GM18498 (cell line): Measurements from ENCODE around the gene GDA.

Experiments
- ATAC-seq: cut with Tn5 transposase; IDR thresholded peaks from one replicate; pipeline ENCODE4 v1.9.1; 2021; ENCODE audit warnings: mild to moderate bottlenecking, moderate library complexity; ENCODE audit not compliant: unreplicated experiment

Gene GDA

DNA sequence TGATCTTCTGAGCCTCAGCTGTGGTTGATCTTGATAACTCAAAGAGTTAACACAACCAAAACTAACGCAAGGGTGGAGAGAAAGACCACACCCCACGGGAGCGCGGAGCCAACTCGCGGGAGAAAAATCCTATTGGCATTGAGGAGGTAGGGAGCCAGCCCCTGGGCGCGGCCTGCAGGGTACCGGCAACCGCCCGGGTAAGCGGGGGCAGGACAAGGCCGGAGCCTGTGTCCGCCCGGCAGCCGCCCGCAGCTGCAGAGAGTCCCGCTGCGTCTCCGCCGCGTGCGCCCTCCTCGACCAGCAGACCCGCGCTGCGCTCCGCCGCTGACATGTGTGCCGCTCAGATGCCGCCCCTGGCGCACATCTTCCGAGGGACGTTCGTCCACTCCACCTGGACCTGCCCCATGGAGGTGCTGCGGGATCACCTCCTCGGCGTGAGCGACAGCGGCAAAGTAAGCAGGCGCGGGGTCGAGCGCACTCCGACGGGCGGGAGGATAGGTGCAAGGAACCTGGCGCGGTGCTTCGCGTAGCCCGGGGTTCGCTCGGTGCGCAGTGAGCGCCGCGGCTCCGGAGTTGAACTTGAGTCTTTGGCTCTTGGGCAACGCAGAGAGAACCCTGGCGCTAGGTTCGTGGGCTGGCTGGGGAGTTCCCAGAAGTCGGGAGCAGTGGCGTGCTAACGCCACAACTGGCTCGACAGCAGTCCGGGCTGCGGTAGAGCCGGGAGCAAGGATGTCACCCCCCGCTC, at the start of gene GDA:
Gene GDA, plus strand, starts transcription at position 210 of the 745 bp plus-strand sequence. Its CDS starts 120 bp downstream, at position 330.
- ATAC-seq: peak; percentile 63

DNA sequence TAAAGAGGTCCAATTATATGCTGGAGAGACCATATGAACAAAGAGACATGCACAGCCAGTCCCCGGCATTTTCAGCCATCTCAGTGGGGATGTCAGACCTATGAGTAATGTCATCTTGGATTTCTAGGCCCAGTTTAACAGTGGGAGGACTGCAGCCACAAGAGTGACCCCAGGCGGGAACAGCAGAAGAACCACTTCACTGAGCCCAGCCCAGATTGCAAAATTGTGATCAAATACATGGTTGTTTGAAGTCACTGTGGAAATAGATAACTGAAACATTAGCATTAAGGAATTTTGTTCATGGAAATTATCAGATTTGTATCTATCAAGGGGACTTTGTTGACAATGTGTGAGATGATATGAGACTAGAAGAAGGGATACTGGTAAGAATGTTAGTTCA, 46.7 kb upstream of the GDA start:
- ATAC-seq: no peak

DNA sequence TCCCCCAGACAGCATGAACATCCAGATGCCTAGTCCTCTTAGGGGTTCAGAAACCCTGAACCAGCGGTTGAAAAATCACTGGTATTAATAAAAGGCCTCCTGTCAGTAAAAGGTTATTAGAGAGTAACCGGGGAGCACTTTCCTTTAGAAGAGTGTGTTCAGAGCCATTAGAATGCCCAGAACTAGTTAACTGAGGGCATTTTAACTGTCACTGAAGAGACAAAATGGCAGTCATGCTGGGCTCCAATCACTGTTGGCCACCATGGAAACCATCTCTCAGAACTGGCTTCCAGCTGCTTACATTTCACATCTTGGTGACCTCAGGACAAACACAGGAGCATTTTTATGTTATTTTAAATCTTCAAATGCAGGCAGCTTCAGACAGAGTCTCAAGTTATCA, 36.2 kb upstream of the GDA start:
- no peak for ATAC-seq

DNA sequence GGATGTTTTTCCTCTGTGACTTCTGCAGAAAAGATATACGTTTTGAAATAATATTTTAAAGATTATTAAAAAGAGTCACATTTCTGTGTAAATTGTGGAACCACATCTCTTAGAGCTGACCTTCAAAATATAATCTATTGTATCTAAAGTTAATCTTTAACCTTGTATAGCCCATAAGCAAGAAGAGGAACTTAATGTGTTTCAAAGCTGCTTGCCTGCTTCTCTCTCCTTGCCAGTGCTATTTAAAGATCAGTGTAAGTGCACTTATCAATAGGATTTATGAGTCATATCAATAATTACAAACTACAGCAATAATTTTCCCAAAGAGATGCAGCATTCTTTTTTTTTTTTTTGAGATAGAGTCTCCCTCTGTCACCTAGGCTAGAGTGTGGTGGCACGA, 29.4 kb upstream of the GDA start:
- ATAC-seq: peak; percentile 72

DNA sequence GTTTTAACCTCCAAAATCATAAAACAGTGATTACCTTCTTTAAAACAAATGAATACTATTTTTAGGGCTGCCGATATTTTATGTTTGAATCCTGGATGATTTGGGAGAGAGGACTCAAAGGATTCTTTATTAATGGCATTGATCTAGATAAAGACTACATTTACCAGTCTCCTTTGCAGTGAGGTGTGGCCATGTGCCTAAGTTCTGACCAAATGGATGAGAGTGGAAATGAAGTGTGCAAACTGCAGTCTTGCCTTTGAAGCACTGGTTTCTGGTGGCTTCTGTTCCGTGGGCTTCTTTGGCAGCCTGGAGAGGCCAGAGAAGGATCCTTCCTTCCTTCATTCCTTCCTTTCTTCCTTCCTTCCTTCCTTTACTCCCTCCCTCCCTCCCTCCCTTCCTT, 24.3 kb upstream of the GDA start:
- no peak for ATAC-seq

DNA sequence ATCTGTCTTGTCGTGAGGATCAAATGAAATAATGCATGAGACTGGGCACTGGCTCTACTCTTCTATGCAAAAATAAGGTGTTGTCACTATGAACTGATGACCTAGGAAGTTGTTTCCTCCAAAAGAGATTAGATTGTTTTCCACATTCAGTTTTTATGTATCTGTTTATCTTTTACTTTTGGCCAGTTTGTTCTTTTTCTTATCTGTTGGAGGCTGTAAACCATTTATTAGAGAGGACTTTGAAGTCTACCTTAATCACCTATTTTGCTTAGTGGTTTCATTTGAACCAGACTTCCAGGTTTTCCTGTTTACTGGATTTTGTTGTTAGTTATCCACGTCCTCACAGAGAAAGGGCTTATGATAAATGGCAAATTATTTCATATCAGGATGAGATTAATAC, 21.5 kb upstream of the GDA start:
- no peak for ATAC-seq

DNA sequence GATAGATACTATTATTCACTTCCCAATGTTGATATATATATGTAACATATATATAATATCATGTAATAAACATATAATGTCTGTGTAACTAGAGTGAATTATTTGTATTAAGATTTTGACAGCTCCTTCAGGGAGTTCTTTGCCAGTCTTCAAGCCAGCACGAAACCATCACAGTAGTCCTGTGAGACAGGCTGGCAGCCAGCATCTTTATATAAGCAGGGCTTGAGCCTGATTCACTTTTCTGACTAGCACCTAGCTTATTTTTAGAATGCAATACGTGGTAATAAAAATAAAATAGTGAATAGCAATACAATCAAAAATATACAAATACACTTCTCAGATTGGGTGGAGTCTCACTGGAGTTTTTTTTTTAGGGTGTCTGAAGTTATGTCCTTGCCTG, 20.7 kb upstream of the GDA start:
- ATAC-seq: no peak

DNA sequence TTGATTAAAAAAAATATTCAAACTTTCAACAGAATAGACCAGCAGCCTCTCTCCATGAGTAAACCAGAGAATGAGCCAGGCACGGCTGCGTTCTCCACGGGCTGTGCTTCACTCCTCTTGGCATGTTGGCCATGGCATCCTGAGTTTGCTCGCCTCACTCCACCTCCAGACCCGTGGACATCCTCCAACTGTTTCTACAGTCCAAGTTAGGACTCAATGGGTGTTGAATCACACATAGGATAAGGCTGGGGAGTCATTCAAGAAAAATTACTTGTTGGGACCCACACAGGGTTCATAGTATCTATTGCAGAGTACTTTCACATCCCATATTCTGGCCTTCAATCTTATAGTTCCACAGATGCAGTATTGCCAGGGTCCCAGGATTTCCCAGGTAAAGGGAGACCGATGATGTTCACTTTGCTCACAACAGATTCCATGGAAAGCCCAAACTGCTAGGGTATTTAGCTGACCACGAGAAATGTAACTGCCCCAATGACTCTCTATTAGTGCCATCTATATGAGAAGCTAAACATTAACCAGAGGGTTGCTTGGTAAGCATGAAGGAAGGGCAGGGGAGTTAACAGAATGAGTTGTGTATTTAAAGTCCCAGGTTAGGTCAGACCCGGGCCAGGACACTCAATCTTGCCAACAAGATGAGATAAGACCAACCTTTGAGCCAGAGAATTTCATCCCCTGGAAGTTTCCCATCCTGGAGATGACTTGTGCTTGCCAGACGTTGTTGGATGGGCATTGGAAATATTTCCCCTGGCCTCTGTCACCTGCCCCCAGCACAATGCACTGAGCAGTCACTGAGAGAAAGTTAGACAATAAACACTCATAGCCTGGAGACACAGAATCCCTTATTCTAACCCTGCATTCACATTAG, 19.7 kb upstream of the GDA start:
- no peak for ATAC-seq

DNA sequence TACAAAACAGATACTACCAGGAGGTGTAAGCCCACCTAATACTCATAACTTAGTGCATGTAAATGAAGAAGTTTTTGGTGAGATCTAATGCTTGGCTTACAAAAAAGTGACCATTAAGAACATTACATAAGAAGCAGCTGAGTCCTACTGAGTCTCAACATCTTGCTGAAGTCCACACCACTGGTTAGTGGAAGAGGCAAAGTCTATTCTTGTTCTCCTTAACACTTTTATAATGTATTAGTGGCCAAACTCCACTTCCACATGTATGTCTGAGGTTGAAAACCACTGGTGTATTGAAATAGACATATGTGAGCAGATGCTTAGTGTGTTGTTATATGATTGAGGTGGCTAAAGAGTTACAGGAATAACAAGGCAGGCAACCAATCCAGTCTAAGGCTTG, 18.9 kb upstream of the GDA start:
- ATAC-seq: no peak

DNA sequence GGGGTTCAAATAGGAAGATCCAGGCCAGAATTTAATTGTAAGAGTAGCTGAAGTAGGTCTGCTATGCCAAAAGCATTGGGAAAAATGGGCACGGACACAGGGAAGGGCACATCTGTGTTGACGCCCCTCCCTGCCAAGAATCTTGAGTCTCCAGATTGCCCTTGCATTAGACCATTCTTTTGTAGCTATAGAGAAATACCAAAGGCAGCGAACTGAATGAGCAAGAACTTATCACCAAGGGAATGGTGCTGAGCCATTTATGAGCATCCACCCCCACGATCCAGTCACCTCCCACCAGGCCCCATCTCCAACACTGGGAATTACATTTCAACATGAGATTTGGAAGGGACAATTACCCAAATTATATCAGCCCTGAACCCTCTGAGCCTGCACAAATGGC, 18.0 kb upstream of the GDA start:
- no peak for ATAC-seq

DNA sequence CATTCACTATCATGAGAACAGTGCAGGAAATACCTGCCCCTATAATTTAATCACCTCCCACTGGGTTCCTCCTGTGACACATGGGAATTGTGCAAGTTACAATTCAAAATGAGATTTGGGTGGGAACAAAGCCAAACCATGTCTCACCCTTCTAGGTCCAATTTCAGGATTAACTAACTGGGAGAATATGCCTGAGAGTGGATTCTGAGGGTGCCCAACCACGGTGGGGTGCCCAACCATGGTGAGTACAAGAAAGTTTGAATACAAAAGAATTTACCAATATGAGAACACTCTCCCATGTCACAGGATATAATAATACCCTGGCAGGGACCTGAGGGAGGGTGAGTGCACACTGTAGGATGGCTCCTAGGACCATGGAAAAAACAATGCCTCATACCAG, 17.2 kb upstream of the GDA start:
- no peak for ATAC-seq

DNA sequence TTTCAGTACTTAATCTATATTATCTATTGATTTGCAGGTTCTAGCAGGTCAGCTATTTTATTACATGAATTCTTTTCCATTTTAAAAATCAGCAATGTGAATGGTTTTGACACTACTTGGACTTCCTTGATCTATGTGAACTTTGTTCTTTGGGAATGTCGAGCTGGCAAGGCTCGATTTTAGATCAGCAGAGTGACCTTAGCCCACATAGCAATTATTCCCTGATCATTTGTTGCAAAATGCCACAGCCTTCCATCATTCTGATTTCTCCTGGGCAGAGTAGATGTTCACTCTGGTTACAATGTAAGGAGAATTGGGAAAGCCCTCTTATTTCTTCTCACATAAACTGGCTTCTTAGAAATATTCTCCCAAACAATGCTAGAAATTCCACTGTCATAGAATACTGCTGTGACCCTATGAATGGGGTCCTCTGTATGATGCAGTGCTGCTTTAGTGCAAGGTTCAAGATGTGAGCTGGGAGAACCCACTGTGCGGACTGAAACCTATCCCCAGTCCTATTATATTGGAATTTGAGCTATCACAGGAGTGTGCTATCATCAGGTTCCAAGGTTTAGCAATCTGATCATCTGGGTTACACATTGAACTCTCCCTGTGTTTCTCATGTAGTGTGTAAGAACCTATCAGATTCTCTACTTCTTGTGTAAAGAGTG, 15.7 kb upstream of the GDA start:
- no peak for ATAC-seq

DNA sequence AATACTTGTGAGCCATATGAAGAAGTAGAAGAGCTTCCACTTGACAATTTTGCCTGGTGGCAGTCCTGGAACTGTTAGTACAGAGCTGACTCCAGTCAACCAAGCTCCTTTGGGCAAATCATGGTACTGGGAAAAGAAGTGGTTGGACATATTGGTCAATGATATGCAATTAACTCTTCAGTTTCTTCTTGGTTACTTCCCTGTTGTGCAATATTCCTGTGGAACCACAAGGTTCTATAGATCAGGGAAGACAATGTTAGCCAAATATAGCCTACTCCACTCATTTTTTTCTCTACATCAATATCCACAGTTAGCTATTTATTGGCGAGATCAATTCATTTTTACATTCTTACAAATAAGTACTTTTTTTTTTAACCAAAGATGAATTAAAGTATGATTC, 14.4 kb upstream of the GDA start:
- no peak for ATAC-seq

DNA sequence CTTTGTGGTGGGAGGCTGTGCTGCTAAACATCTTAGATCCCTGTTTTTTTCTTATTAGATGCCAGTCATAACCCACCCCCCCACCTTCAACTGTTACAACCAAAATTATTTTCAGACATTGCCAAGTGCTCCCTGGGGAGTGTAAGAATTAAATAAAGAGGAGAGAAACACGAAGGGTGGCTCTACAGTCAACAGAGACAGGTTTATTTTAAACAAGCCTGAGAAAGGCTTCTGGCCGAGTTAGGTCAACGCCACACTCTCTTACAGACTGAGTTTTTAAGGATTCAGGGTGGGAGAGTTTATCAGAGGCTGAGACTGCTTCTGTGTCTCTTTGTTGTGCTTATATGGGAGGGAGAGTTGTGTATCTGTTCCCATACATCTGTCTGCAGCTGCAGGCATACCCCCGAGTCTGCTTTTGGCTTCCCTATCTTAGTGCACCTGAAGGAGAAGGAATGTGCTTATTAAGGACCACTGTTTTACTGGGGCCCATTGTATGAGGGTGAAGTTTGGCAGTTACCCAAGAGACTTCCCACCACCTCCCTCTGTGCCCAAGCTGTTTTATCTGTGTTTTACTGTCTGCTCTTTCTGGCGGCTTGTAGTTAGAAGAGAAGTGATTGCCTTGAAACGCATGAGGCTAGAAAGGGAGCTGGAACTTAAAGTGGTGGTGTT, 11.4 kb upstream of the GDA start:
- ATAC-seq: no peak

DNA sequence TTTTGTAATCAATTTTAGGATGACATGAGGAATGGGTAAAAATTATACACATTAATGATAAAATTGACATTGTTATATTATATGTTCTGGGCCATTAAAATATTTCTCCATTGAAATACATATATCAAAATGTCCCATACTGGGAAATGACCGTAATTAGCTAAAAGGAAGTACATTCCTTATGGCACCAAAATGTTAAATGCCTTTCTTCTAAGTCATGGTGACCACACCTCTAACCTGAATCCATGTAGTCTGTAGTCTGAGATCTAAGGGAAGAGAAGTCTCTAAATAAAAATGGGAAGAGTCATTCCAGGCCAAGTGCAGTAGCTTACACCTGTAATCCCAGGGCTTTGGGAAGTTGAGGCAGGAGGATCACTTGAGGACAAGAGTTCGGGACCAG, 10.0 kb upstream of the GDA start:
- no peak for ATAC-seq

DNA sequence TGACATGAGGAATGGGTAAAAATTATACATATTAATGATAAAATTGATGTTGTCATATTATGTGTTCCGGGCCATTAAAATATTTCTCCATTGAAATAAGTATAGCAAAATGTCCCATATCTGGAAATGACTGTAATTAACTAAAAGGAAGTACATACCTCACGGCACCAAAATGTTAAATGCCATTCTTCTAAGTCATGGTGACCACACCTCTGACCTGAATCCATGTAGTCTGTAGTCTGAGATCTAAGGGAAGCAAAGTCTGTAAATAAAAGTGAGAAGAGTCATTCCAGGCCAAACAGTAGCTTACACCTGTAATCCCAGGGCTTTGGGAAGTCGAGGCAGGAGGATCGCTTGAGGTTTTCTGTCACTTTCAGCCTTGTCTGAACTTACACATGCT, 8.7 kb upstream of the GDA start:
- ATAC-seq: no peak

DNA sequence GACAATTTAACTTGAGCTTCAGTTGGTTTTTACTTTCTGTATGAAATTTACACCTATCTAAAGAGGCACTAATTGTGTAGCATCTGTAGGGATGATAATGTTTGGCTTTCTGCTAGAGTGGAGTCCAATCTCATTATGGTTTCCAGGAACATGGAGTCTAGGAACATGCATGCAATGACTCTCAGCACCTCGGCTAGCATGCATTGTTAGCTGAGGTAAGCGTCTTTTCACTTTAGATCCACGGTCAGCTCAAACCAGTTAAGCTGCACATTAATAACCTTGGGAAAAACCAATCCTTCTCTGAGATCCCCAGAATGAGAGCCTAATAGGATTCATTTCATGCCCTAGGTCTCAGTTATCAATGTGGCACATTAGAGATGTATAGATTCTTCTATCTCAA, 7.8 kb upstream of the GDA start:
- no peak for ATAC-seq

DNA sequence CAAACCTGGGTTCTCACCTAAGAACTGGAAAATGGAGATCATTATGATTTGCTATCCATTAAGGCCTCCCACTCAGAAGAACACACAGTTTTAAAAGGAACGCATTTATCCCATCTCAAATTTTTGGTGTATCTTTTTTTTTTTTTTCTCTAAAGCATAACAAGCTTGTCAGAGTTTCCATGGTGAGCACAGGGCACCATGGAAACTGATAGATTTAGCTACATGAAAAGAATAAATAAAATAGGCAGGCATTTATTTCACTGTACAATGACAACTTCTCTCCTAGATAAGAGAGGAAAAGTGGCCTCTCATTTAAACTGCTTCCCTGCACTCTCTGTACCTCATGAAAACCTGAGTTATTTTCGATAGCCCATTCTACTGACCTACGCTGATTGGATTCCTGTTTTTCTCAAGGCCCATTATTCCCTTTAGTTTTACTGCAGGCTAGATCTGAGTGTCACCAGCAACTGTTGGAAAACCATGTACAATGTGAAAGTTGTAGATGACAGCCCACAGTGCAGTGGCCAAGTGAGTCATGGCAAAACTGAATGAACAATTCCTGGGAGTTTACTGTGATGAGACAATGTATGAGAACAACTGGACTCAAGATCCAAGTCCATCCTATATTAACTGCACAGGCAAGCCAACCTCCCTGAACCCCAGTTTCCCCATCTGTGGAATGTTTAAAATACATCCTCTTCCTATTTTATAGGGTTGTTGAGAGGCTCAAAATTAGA, 4.3 kb upstream of the GDA start:
- ATAC-seq: no peak

DNA sequence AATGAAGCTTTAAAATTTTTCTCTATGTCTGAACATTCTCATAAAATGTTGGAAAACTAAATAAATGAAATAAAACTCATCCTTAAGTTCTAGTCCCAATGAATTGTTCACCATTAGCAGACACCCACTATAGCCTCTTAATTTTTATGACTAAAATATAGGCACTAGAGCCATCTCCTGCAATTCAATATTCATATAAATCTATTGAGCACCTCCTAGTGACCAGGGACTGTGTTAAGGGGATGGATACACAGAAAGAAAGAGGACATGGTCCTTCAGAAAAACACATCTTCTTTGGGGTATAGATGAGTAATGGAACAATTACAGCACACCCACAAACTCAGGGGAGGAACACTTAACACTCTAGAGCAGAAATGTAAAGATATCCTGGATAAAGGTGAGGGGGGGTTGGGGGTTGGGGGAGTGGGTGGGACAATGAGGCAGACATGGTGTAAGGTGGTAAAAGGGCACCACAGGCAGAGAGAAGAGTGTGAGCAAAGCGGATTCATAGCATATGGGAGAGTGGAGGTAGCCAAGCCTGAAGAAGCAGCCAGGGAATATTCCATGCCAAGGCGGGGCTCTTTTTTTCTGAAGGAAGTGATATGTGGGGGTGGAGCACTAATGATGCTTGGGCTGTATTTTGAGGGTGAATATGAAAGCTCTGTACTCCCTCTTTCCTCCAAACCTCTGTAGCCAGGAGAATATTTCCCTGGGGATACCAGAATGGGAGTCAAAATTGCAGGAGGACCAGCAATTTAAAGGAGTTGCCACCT, 3.3 kb upstream of the GDA start:
- no peak for ATAC-seq

DNA sequence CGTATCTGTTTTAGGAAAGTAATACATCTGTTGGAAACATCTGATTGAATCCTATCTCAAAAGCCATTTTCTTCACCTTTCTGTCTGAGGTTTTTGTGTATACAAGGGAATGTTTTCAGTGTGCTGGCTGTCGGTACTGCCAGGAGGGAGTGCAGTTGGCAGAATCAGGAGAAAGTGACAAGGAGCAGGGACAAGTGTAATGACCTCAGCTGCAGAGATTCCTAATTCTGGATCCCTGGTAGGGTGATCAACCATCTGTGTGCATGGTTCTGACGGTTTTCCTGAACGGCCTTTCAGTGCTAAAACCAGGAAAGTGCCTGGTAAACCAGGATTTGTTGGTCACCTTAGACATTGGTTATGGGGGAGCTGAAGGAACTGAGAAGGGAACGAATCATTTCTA, 1.6 kb upstream of the GDA start:
- ATAC-seq: no peak
